Fibroblast of lung (primary cell): ENCODE data around the gene ADCY2.

Experiments used
- CTCF ChIP-seq, 2 donors: IDR thresholded peaks in 1 of 2; conservative IDR thresholded peaks in 1 of 2; 1 replicate in 1 of 2; 2 replicates in 1 of 2; pipeline ENCODE4 v1.5.1; 2011 to 2012; ENCODE audit warnings: low read length in 2 of 2, control low read depth in 1 of 2, inconsistent platforms in 1 of 2, low read depth in 1 of 2, mild to moderate bottlenecking in 1 of 2
- EZH2 ChIP-seq: IDR thresholded peaks from 2 replicates; pipeline ENCODE4 v1.5.1; 2012; ENCODE audit warnings: low read length, control low read depth, mild to moderate bottlenecking; ENCODE audit errors: missing control alignments

- TF ChIP-seq CTCF (conservative IDR thresholded peaks at IDR 0.05 in 1 of 2, IDR thresholded peaks at IDR 0.05 in 1 of 2; ENCODE audit: low read depth in 1 of 2, low read length in 2 of 2) (no peak), EZH2 (no peak)
Observed at GRCh38 chr5:7539571-7539970, 143.6 kb downstream of the ADCY2 start.
